ENCODE data around the gene THRB.

- TF ChIP-seq POLR2A (IDR thresholded peaks at IDR 0.05) (no peak), CTCF (IDR thresholded peaks at IDR 0.05) (no peak), EP300 (IDR thresholded peaks at IDR 0.05) (no peak)
Measured at GRCh38 chr3:24504772-24505171, 10.1 kb upstream of the THRB start.
